Measurements from ENCODE around the gene MST1R. TPM values are rescaled to one million over a fixed set of nuclear protein-coding genes. Genes with fewer than 3 reads are reported as not detected.

The MST1R gene
- total and polyA plus RNA-seq, 9 of the 15 experiments (the other 6 are each of a cell fraction or from before 2014, with no cell fraction given): 1.3 to 10.0 (median 3.8) TPM

DNA sequence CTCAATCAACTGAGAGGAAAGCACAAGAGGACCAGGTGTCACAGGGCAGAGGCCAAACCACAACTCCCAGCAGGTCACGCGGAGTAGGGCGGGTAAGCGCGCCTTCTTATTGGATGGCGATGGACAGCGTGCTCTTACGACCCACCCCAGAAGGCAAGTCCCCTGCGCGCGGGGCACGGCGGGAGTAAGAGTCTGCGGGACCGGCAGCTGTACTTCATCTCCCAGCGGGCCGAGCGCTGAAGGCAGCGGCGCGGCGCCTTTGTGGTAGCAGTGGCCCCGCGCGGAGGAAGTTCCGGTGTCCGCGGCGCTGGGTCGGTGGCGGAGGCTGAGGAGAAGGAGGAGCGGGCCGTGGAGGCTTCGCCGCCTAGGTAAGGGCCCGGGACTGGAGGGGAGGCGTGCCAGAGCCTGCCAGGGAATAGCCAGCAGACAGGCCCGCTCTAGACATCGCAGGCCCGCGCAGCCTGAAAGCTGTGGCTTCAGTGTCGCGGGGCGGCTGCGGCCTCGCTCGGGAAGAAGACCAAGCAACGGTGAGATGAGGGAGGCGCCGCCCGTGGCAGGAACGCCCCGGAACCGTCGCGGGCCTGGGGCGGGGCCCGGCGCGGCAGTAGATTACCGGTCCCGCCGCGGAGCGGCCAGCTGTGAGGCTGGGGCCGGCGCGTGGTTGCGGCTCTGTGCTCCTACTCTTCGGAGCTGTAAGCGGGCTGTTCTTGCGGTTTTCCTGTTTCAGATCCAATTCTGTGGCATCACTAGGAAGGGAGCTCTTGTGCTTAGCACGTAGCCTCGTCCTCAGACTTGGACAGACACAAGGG is 36.4 kb upstream of the MST1R start, which contains the start of gene RBM6 (continued):
- TF ChIP-seq ZFP30 (CRISPR knock-in tag; IDR thresholded peaks at IDR 0.05; ENCODE audit: borderline replicate concordance) (no peak), CBFA2T3 (IDR thresholded peaks at IDR 0.05) (0 out of 2 replicates have a peak, but pooled peaks have one; percentile 5), NFE2L1 (tag; IDR thresholded peaks at IDR 0.05; ENCODE audit: borderline replicate concordance, low read depth) (no peak), KLF16 (IDR thresholded peaks at IDR 0.05) (no peak), RFX1 (IDR thresholded peaks at IDR 0.05) (no peak), ARHGAP35 (IDR thresholded peaks at IDR 0.05; ENCODE audit: partially characterized antibody) (no peak), ZNF780A (CRISPR knock-in tag; IDR thresholded peaks at IDR 0.05) (no peak), SNRNP70 (optimal IDR thresholded peaks at IDR 0.05; ENCODE audit: low read depth, low read length) (no peak), ATF1 (CRISPR knock-in tag; IDR thresholded peaks at IDR 0.05) (no peak), ATF1 (tag; IDR thresholded peaks at IDR 0.05) (peak; percentile 95), ZNF253 (CRISPR knock-in tag; conservative IDR thresholded peaks at IDR 0.05) (no peak), ZNF354B (CRISPR knock-in tag; IDR thresholded peaks at IDR 0.05) (no peak), SUPT5H (IDR thresholded peaks at IDR 0.05) (peak; percentile 97), FOXM1 (IDR thresholded peaks at IDR 0.05; ENCODE audit: low read depth) (no peak), FOXM1 (CRISPR knock-in tag; IDR thresholded peaks at IDR 0.05; ENCODE audit: low read depth) (no peak; the same call in 1 of the 2 replicates), SAP30 (IDR thresholded peaks at IDR 0.05; ENCODE audit: borderline replicate concordance, insufficient read depth, low read depth, low read length, poor library complexity, severe bottlenecking) (peak; percentile 92), ZNF263 (CRISPR knock-in tag; IDR thresholded peaks at IDR 0.05; ENCODE audit: borderline replicate concordance) (peak; percentile 39; the same call in 1 of the 2 replicates)
- TF ChIP-seq, protein P1, sequence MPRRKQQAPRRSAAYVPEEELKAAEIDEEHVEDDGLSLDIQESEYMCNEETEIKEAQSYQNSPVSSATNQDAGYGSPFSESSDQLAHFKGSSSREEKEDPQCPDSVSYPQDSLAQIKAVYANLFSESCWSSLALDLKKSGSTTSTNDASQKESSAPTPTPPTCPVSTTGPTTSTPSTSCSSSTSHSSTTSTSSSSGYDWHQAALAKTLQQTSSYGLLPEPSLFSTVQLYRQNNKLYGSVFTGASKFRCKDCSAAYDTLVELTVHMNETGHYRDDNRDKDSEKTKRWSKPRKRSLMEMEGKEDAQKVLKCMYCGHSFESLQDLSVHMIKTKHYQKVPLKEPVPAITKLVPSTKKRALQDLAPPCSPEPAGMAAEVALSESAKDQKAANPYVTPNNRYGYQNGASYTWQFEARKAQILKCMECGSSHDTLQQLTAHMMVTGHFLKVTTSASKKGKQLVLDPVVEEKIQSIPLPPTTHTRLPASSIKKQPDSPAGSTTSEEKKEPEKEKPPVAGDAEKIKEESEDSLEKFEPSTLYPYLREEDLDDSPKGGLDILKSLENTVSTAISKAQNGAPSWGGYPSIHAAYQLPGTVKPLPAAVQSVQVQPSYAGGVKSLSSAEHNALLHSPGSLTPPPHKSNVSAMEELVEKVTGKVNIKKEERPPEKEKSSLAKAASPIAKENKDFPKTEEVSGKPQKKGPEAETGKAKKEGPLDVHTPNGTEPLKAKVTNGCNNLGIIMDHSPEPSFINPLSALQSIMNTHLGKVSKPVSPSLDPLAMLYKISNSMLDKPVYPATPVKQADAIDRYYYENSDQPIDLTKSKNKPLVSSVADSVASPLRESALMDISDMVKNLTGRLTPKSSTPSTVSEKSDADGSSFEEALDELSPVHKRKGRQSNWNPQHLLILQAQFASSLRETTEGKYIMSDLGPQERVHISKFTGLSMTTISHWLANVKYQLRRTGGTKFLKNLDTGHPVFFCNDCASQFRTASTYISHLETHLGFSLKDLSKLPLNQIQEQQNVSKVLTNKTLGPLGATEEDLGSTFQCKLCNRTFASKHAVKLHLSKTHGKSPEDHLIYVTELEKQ (CRISPR knock-in tag; IDR thresholded peaks at IDR 0.05): no peak
- TF ChIP-seq, protein P2, sequence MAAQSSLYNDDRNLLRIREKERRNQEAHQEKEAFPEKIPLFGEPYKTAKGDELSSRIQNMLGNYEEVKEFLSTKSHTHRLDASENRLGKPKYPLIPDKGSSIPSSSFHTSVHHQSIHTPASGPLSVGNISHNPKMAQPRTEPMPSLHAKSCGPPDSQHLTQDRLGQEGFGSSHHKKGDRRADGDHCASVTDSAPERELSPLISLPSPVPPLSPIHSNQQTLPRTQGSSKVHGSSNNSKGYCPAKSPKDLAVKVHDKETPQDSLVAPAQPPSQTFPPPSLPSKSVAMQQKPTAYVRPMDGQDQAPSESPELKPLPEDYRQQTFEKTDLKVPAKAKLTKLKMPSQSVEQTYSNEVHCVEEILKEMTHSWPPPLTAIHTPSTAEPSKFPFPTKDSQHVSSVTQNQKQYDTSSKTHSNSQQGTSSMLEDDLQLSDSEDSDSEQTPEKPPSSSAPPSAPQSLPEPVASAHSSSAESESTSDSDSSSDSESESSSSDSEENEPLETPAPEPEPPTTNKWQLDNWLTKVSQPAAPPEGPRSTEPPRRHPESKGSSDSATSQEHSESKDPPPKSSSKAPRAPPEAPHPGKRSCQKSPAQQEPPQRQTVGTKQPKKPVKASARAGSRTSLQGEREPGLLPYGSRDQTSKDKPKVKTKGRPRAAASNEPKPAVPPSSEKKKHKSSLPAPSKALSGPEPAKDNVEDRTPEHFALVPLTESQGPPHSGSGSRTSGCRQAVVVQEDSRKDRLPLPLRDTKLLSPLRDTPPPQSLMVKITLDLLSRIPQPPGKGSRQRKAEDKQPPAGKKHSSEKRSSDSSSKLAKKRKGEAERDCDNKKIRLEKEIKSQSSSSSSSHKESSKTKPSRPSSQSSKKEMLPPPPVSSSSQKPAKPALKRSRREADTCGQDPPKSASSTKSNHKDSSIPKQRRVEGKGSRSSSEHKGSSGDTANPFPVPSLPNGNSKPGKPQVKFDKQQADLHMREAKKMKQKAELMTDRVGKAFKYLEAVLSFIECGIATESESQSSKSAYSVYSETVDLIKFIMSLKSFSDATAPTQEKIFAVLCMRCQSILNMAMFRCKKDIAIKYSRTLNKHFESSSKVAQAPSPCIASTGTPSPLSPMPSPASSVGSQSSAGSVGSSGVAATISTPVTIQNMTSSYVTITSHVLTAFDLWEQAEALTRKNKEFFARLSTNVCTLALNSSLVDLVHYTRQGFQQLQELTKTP (IDR thresholded peaks at IDR 0.05; ENCODE audit: low read depth in 1 of 2, partially characterized antibody in 2 of 2): peak in 1 of 2 experiments; percentile 95
- TF ChIP-seq, protein P3, sequence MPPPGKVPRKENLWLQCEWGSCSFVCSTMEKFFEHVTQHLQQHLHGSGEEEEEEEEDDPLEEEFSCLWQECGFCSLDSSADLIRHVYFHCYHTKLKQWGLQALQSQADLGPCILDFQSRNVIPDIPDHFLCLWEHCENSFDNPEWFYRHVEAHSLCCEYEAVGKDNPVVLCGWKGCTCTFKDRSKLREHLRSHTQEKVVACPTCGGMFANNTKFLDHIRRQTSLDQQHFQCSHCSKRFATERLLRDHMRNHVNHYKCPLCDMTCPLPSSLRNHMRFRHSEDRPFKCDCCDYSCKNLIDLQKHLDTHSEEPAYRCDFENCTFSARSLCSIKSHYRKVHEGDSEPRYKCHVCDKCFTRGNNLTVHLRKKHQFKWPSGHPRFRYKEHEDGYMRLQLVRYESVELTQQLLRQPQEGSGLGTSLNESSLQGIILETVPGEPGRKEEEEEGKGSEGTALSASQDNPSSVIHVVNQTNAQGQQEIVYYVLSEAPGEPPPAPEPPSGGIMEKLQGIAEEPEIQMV (tag; conservative IDR thresholded peaks at IDR 0.05; ENCODE audit: low read depth): no peak
